Suprapubic skin (tissue), 4 donors: ENCODE data around the gene GPR146. TPM values are rescaled to one million over a fixed set of nuclear protein-coding genes. Genes with fewer than 3 reads are reported as not detected.

Source experiments
- DNase-seq, 2 donors: peaks; one replicate each; pipeline ENCODE4 v3.0.0-alpha.2; 2019; ENCODE audit warnings: low spot score in 2 of 2
- H3K27ac ChIP-seq: fragments of 200-600 bp; sonication (generic); one replicate; pipeline ENCODE4 v1.5.1; 2019
- H3K27me3 ChIP-seq: fragments of 200-600 bp; sonication (generic); one replicate; pipeline ENCODE4 v1.5.1; 2019
- H3K36me3 ChIP-seq: fragments of 200-600 bp; sonication (generic); one replicate; pipeline ENCODE4 v1.5.1; 2019
- H3K4me1 ChIP-seq: fragments of 200-600 bp; sonication (generic); one replicate; pipeline ENCODE4 v1.5.1; 2019
- H3K4me3 ChIP-seq: fragments of 200-600 bp; sonication (generic); one replicate; pipeline ENCODE4 v1.5.1; 2019; ENCODE audit warnings: mild to moderate bottlenecking
- H3K9me3 ChIP-seq: fragments of 200-600 bp; sonication (generic); one replicate; pipeline ENCODE4 v1.5.1; 2019
- CTCF ChIP-seq, 2 donors: fragments of 200-600 bp in 1 of 2; fragments of 450-650 bp in 1 of 2; sonication (generic) in 1 of 2; IDR thresholded peaks; one replicate each; pipeline ENCODE4 v1.5.1; 2016 to 2019; ENCODE audit warnings: antibody characterized with exemption in 2 of 2, mild to moderate bottlenecking in 1 of 2, moderate library complexity in 1 of 2
- EP300 ChIP-seq: sonication (generic); formaldehyde crosslinking; IDR thresholded peaks from one replicate; pipeline ENCODE4 v1.6.1; 2017; ENCODE audit warnings: antibody characterized with exemption
- POLR2A ChIP-seq, 2 donors: fragments of 450-650 bp; IDR thresholded peaks; one replicate each; pipeline ENCODE4 v1.6.1; 2017; ENCODE audit warnings: antibody characterized with exemption in 2 of 2, mild to moderate bottlenecking in 2 of 2, moderate library complexity in 2 of 2
- POLR2AphosphoS5 ChIP-seq, 3 donors: sonication (generic); formaldehyde crosslinking; IDR thresholded peaks; one replicate each; pipeline ENCODE4 v1.6.1; 2017; ENCODE audit warnings: antibody characterized with exemption in 3 of 3
- WGBS: methylation state at CpG from one replicate; pipeline ENCODE4 v1.1.5; 2018; 5-methylcytosine and 5-hydroxymethylcytosine counted together
- total RNA-seq, 4 donors: library from RNA; depleted of rRNA; stranded (reverse); fragments of >200 nt; gene quantifications; one replicate each; pipeline ENCODE4 v1.1.0, GENCODE V29; 2016

The GPR146 gene
- total RNA-seq, 4 donors from 2014 or later: 24.1 to 50.8 (median 39.3) TPM

GRCh38 chr7:1014681-1015080 lies 29.7 kb upstream of the GPR146 start:
- no peak overlapping the region for H3K4me3 ChIP-seq
- TF ChIP-seq CTCF (IDR thresholded peaks at IDR 0.05): no peak
- no peak for TF ChIP-seq POLR2A (IDR thresholded peaks at IDR 0.05)
- TF ChIP-seq POLR2AphosphoS5 (IDR thresholded peaks at IDR 0.05): no peak
- no peak for TF ChIP-seq EP300

GRCh38 chr7:1015196-1016121 lies 28.9 kb upstream of the GPR146 start:
- peaks cover 16% of the 10 kb centered on the region for H3K36me3 ChIP-seq
- H3K4me3 ChIP-seq: no peak overlapping the region
- no peak for DNase-seq
- TF ChIP-seq POLR2A (IDR thresholded peaks at IDR 0.05) (no peak), CTCF (IDR thresholded peaks at IDR 0.05) (no peak), POLR2AphosphoS5 (IDR thresholded peaks at IDR 0.05) (no peak), EP300 (no peak)
- no peaks in the 10 kb centered on the region for H3K27me3 ChIP-seq
- H3K4me1 ChIP-seq: peaks cover 31% of the 10 kb centered on the region
- WGBS: 73% methylated on average over 11 of the region's 28 CpGs
- no peaks in the 10 kb centered on the region for H3K9me3 ChIP-seq
- no peak overlapping the region for H3K27ac ChIP-seq

More at GRCh38 chr7:1014681-1015080, 29.7 kb upstream of the GPR146 start:
- Histone ChIP-seq H3K4me1 (peaks cover 31% of the 10 kb centered on the region), H3K27ac (no peak overlapping the region), H3K9me3 (no peaks in the 10 kb centered on the region), H3K36me3 (peaks cover 11% of the 10 kb centered on the region), H3K27me3 (no peaks in the 10 kb centered on the region)
- WGBS: 73% methylated on average over 3 of the region's 20 CpGs
- no peak for DNase-seq

GRCh38 chr7:1016577-1017531 lies 27.5 kb upstream of the GPR146 start:
- Histone ChIP-seq H3K4me3 (no peak overlapping the region), H3K4me1 (peaks cover 29% of the 10 kb centered on the region), H3K27me3 (no peaks in the 10 kb centered on the region), H3K36me3 (peaks cover 26% of the 10 kb centered on the region), H3K9me3 (no peaks in the 10 kb centered on the region), H3K27ac (no peak overlapping the region)
- DNase-seq: no peak
- 90% methylated on average over 15 of the region's 51 CpGs for WGBS
- TF ChIP-seq POLR2AphosphoS5 (IDR thresholded peaks at IDR 0.05) (no peak), CTCF (IDR thresholded peaks at IDR 0.05) (no peak), POLR2A (IDR thresholded peaks at IDR 0.05) (no peak), EP300 (no peak)

GRCh38 chr7:1017586-1018333 lies 26.6 kb upstream of the GPR146 start:
- no peaks in the 10 kb centered on the region for H3K9me3 ChIP-seq
- WGBS: 96% methylated on average over 22 of the region's 34 CpGs
- no peak for DNase-seq

More at GRCh38 chr7:1017586-1018333, 26.6 kb upstream of the GPR146 start:
- H3K36me3 ChIP-seq: peaks cover 29% of the 10 kb centered on the region
- H3K4me1 ChIP-seq: peaks cover 20% of the 10 kb centered on the region
- H3K4me3 ChIP-seq: no peak overlapping the region
- no peaks in the 10 kb centered on the region for H3K27me3 ChIP-seq
- TF ChIP-seq POLR2A (IDR thresholded peaks at IDR 0.05): no peak
- TF ChIP-seq EP300: no peak
- TF ChIP-seq POLR2AphosphoS5 (IDR thresholded peaks at IDR 0.05): no peak
- no peak for TF ChIP-seq CTCF (IDR thresholded peaks at IDR 0.05)
- no peak overlapping the region for H3K27ac ChIP-seq
